GM23338 (cell line): ENCODE results near the gene TTC39A. TPM values are rescaled to one million over a fixed set of nuclear protein-coding genes. Genes with fewer than 3 reads are reported as not detected.

Source experiments
- ATAC-seq: fragments of 200-7000 bp; cut with Tn5 transposase; 3 replicates; pipeline ENCODE4 v1.9.1; 2020
- DNase-seq: peaks from one replicate; pipeline ENCODE4 v3.0.0-alpha.2; 2015; ENCODE audit warnings: low spot score
- H2AFZ ChIP-seq: fragments of 200-600 bp; sonication (generic); 2 replicates; pipeline ENCODE4 v1.8.0; 2016; ENCODE audit warnings: antibody characterized with exemption, mild to moderate bottlenecking, moderate library complexity
- H3F3A ChIP-seq: fragments of 200-600 bp; sonication (generic); replicated peaks from 2 replicates; pipeline ENCODE4 v1.8.0; 2017; ENCODE audit warnings: antibody characterized with exemption, mixed run types, low read depth
- H3K27ac ChIP-seq: fragments of 200-600 bp; sonication (generic); 2 replicates; pipeline ENCODE4 v1.6.1; 2016; ENCODE audit warnings: low read depth
- H3K27me3 ChIP-seq: fragments of 200-600 bp; sonication (generic); 2 replicates; pipeline ENCODE4 v1.8.0; 2016; ENCODE audit warnings: mild to moderate bottlenecking, mixed run types, moderate library complexity; ENCODE audit not compliant: insufficient read depth
- H3K36me3 ChIP-seq: fragments of 200-600 bp; sonication (generic); 2 replicates; pipeline ENCODE4 v1.8.0; 2016; ENCODE audit warnings: mild to moderate bottlenecking; ENCODE audit not compliant: insufficient read depth
- H3K4me1 ChIP-seq: fragments of 200-600 bp; sonication (generic); 2 replicates; pipeline ENCODE4 v1.8.0; 2016; ENCODE audit warnings: mild to moderate bottlenecking, moderate library complexity; ENCODE audit not compliant: insufficient read depth
- H3K4me2 ChIP-seq: fragments of 200-600 bp; sonication (generic); 2 replicates; pipeline ENCODE4 v1.7.1; 2017; ENCODE audit warnings: mixed run types
- H3K4me3 ChIP-seq: fragments of 200-600 bp; sonication (generic); 2 replicates; pipeline ENCODE4 v1.6.1; 2016; ENCODE audit warnings: mixed run types
- H3K79me2 ChIP-seq: fragments of 200-600 bp; sonication (generic); replicated peaks from 2 replicates; pipeline ENCODE4 v1.8.0; 2017; ENCODE audit warnings: mild to moderate bottlenecking; ENCODE audit not compliant: insufficient read depth
- H3K9me2 ChIP-seq: fragments of 200-600 bp; sonication (generic); 2 replicates; pipeline ENCODE4 v1.8.0; 2017; ENCODE audit not compliant: insufficient read depth
- H4K20me1 ChIP-seq: fragments of 200-600 bp; sonication (generic); replicated peaks from 2 replicates; pipeline ENCODE4 v1.8.0; 2017; ENCODE audit warnings: mild to moderate bottlenecking; ENCODE audit not compliant: insufficient read depth
- H3K27ac Mint-ChIP-seq: 2 replicates; pipeline ENCODE4 v1.8.0; 2020; ENCODE audit warnings: inconsistent platforms, mild to moderate bottlenecking, moderate library complexity, mixed read lengths
- H3K27me3 Mint-ChIP-seq: 3 replicates; pipeline ENCODE4 v1.8.0; 2022; ENCODE audit warnings: low read depth, mild to moderate bottlenecking, moderate library complexity, mixed read lengths, inconsistent platforms; ENCODE audit not compliant: insufficient read depth, poor library complexity
- H3K36me3 Mint-ChIP-seq: 3 replicates; pipeline ENCODE4 v1.8.0; 2021; ENCODE audit warnings: low read depth, mild to moderate bottlenecking, inconsistent platforms, moderate library complexity, mixed read lengths
- H3K4me1 Mint-ChIP-seq: 3 replicates; pipeline ENCODE4 v1.8.0; 2020; ENCODE audit warnings: mild to moderate bottlenecking, inconsistent platforms, mixed read lengths
- H3K4me3 Mint-ChIP-seq: 3 replicates; pipeline ENCODE4 v1.8.0; 2021; ENCODE audit warnings: moderate library complexity, mild to moderate bottlenecking, inconsistent platforms, mixed read lengths
- H3K9me3 Mint-ChIP-seq: 3 replicates; pipeline ENCODE4 v1.8.0; 2020; ENCODE audit warnings: moderate library complexity, mild to moderate bottlenecking, inconsistent platforms, mixed read lengths
- CREB1 ChIP-seq: fragments of 250-450 bp; sonication (Bioruptor Pico); IDR thresholded peaks from 2 replicates; pipeline ENCODE4 v1.5.0; 2020; ENCODE audit warnings: low read depth, mild to moderate bottlenecking, moderate library complexity
- EZH2 ChIP-seq: fragments of 200-600 bp; sonication (generic); IDR thresholded peaks from one replicate; pipeline ENCODE4 v1.8.0; 2017; ENCODE audit warnings: antibody characterized with exemption, mild to moderate bottlenecking, low read depth; ENCODE audit not compliant: unreplicated experiment
- EZH2phosphoT487 ChIP-seq: fragments of 200-600 bp; sonication (generic); IDR thresholded peaks from one replicate; pipeline ENCODE4 v1.8.1; 2018; ENCODE audit warnings: antibody characterized with exemption; ENCODE audit not compliant: unreplicated experiment
- JUNB ChIP-seq: IDR thresholded peaks from one replicate; pipeline ENCODE4 v1.6.1; 2016; ENCODE audit warnings: antibody characterized with exemption; ENCODE audit not compliant: unreplicated experiment
- NANOG ChIP-seq: IDR thresholded peaks from 2 replicates; pipeline ENCODE4 v1.6.1; 2016; ENCODE audit warnings: antibody characterized with exemption, borderline replicate concordance
- POLR2AphosphoS5 ChIP-seq: IDR thresholded peaks from 2 replicates; pipeline ENCODE4 v1.6.1; 2016; ENCODE audit warnings: antibody characterized with exemption, low read depth
- STAT1 ChIP-seq: IDR thresholded peaks from one replicate; pipeline ENCODE4 v1.6.1; 2016; ENCODE audit warnings: antibody characterized with exemption; ENCODE audit not compliant: unreplicated experiment
- ZNF114 ChIP-seq: fragments of 250-450 bp; sonication (Bioruptor Pico); IDR thresholded peaks from 2 replicates; pipeline ENCODE4 v1.5.0; 2020; ENCODE audit warnings: mild to moderate bottlenecking, moderate library complexity
- ZNF331 ChIP-seq: fragments of 250-450 bp; sonication (Bioruptor Pico); IDR thresholded peaks from 2 replicates; pipeline ENCODE4 v1.5.0; 2020; ENCODE audit warnings: low read depth, mild to moderate bottlenecking, moderate library complexity
- polyA plus RNA-seq: library from polyadenylated mRNA; unstranded; fragments of >200 nt; fragmentation: Nextera tagmentation; extraction: Ambion mirVana; gene quantifications from 2 replicates; pipeline ENCODE4 v1.2.1, GENCODE V29; 2016
- total RNA-seq: library from RNA; depleted of rRNA; stranded (reverse); fragments of >200 nt; shearing (Covaris generic); gene quantifications from 2 replicates; pipeline ENCODE4 v1.2.3, GENCODE V29; 2014
- TF ChIP-seq, protein P1 (sequence below): IDR thresholded peaks from 2 replicates; pipeline ENCODE4 v1.6.1; 2016; ENCODE audit warnings: antibody characterized with exemption
- TF ChIP-seq, protein P2 (sequence below), 2 experiments: fragments of 200-600 bp in 1 of 2; sonication (generic) in 1 of 2; conservative IDR thresholded peaks; 2 replicates each; pipeline versions ENCODE4 v1.5.1 to v1.6.1; 2016 to 2017; ENCODE audit warnings: antibody characterized with exemption in 2 of 2, low read depth in 2 of 2, mild to moderate bottlenecking in 2 of 2, moderate library complexity in 1 of 2
- TF ChIP-seq, protein P3 (sequence below): fragments of 250-450 bp; sonication (Bioruptor Pico); IDR thresholded peaks from 2 replicates; pipeline ENCODE4 v1.5.0; 2020; ENCODE audit warnings: mild to moderate bottlenecking, moderate library complexity
- TF ChIP-seq, protein P4 (sequence below): IDR thresholded peaks from one replicate; pipeline ENCODE4 v1.6.1; 2018; ENCODE audit warnings: antibody characterized with exemption; ENCODE audit not compliant: unreplicated experiment

Gene TTC39A
- total and polyA plus RNA-seq, 2 experiments from 2014 or later, result 2.3 to 7.1 TPM

DNA sequence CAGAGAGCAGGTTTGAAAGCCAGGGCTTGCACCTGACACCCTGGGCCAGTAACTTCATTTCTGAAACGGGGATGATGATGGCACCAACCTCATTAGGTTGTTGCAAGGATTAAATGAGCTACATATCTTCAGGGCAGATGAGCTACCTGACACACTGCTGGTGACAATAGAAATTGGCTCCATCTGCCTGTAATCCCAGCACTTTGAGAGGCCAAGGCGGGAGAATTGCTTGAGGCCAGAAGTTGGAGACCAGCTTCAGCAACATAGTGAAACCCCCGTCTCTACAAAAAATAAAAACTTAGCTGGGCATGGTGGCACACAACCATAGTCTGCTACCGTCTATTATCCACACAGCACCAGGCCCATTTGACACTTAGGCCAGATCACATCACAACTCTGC, 6.3 kb upstream of the TTC39A start:
- Histone ChIP-seq H3F3A (no peaks in the 10 kb centered on the region), H3K4me3 (no peak overlapping the region), H3K27me3 (peaks cover 3% of the 10 kb centered on the region), H3K9me2 (no peaks in the 10 kb centered on the region), H3K4me1 (peaks cover 4% of the 10 kb centered on the region; the same call in 1 of the 2 replicates), H4K20me1 (no peaks in the 10 kb centered on the region), H3K27ac (no peak overlapping the region), H3K36me3 (no peaks in the 10 kb centered on the region), H3K79me2 (no peaks in the 10 kb centered on the region), H3K4me2 (no peak overlapping the region), H2AFZ (no peak overlapping the region)
- Mint-ChIP-seq H3K9me3 (no peaks in the 10 kb centered on the region), H3K27ac (no peak overlapping the region), H3K36me3 (no peaks in the 10 kb centered on the region), H3K4me3 (no peak overlapping the region), H3K27me3 (no peaks in the 10 kb centered on the region), H3K4me1 (peaks cover 8% of the 10 kb centered on the region; the same call in 2 of the 3 replicates)
- ATAC-seq (no peak), DNase-seq (no peak)
- no peak for TF ChIP-seq CREB1 (CRISPR knock-in tag)
- no peak for TF ChIP-seq POLR2AphosphoS5
- no peak for TF ChIP-seq NANOG
- TF ChIP-seq, protein P1, sequence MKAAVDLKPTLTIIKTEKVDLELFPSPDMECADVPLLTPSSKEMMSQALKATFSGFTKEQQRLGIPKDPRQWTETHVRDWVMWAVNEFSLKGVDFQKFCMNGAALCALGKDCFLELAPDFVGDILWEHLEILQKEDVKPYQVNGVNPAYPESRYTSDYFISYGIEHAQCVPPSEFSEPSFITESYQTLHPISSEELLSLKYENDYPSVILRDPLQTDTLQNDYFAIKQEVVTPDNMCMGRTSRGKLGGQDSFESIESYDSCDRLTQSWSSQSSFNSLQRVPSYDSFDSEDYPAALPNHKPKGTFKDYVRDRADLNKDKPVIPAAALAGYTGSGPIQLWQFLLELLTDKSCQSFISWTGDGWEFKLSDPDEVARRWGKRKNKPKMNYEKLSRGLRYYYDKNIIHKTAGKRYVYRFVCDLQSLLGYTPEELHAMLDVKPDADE, result no peak
- TF ChIP-seq, protein P2, sequence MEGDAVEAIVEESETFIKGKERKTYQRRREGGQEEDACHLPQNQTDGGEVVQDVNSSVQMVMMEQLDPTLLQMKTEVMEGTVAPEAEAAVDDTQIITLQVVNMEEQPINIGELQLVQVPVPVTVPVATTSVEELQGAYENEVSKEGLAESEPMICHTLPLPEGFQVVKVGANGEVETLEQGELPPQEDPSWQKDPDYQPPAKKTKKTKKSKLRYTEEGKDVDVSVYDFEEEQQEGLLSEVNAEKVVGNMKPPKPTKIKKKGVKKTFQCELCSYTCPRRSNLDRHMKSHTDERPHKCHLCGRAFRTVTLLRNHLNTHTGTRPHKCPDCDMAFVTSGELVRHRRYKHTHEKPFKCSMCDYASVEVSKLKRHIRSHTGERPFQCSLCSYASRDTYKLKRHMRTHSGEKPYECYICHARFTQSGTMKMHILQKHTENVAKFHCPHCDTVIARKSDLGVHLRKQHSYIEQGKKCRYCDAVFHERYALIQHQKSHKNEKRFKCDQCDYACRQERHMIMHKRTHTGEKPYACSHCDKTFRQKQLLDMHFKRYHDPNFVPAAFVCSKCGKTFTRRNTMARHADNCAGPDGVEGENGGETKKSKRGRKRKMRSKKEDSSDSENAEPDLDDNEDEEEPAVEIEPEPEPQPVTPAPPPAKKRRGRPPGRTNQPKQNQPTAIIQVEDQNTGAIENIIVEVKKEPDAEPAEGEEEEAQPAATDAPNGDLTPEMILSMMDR (conservative IDR thresholded peaks at IDR 0.05; ENCODE audit: low read depth in 2 of 2), result no peak
- no peak for TF ChIP-seq EZH2
- TF ChIP-seq, protein P3, sequence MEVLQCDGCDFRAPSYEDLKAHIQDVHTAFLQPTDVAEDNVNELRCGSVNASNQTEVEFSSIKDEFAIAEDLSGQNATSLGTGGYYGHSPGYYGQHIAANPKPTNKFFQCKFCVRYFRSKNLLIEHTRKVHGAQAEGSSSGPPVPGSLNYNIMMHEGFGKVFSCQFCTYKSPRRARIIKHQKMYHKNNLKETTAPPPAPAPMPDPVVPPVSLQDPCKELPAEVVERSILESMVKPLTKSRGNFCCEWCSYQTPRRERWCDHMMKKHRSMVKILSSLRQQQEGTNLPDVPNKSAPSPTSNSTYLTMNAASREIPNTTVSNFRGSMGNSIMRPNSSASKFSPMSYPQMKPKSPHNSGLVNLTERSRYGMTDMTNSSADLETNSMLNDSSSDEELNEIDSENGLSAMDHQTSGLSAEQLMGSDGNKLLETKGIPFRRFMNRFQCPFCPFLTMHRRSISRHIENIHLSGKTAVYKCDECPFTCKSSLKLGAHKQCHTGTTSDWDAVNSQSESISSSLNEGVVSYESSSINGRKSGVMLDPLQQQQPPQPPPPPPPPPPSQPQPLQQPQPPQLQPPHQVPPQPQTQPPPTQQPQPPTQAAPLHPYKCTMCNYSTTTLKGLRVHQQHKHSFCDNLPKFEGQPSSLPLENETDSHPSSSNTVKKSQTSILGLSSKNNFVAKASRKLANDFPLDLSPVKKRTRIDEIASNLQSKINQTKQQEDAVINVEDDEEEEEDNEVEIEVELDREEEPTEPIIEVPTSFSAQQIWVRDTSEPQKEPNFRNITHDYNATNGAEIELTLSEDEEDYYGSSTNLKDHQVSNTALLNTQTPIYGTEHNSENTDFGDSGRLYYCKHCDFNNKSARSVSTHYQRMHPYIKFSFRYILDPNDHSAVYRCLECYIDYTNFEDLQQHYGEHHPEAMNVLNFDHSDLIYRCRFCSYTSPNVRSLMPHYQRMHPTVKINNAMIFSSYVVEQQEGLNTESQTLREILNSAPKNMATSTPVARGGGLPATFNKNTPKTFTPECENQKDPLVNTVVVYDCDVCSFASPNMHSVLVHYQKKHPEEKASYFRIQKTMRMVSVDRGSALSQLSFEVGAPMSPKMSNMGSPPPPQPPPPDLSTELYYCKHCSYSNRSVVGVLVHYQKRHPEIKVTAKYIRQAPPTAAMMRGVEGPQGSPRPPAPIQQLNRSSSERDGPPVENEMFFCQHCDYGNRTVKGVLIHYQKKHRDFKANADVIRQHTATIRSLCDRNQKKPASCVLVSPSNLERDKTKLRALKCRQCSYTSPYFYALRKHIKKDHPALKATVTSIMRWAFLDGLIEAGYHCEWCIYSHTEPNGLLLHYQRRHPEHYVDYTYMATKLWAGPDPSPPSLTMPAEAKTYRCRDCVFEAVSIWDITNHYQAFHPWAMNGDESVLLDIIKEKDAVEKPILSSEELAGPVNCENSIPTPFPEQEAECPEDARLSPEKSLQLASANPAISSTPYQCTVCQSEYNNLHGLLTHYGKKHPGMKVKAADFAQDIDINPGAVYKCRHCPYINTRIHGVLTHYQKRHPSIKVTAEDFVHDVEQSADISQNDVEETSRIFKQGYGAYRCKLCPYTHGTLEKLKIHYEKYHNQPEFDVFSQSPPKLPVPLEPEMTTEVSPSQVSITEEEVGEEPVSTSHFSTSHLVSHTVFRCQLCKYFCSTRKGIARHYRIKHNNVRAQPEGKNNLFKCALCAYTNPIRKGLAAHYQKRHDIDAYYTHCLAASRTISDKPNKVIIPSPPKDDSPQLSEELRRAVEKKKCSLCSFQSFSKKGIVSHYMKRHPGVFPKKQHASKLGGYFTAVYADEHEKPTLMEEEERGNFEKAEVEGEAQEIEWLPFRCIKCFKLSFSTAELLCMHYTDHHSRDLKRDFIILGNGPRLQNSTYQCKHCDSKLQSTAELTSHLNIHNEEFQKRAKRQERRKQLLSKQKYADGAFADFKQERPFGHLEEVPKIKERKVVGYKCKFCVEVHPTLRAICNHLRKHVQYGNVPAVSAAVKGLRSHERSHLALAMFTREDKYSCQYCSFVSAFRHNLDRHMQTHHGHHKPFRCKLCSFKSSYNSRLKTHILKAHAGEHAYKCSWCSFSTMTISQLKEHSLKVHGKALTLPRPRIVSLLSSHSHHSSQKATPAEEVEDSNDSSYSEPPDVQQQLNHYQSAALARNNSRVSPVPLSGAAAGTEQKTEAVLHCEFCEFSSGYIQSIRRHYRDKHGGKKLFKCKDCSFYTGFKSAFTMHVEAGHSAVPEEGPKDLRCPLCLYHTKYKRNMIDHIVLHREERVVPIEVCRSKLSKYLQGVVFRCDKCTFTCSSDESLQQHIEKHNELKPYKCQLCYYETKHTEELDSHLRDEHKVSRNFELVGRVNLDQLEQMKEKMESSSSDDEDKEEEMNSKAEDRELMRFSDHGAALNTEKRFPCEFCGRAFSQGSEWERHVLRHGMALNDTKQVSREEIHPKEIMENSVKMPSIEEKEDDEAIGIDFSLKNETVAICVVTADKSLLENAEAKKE (CRISPR knock-in tag), result no peak
- no peak for TF ChIP-seq ZNF331 (CRISPR knock-in tag)
- TF ChIP-seq, protein P4, sequence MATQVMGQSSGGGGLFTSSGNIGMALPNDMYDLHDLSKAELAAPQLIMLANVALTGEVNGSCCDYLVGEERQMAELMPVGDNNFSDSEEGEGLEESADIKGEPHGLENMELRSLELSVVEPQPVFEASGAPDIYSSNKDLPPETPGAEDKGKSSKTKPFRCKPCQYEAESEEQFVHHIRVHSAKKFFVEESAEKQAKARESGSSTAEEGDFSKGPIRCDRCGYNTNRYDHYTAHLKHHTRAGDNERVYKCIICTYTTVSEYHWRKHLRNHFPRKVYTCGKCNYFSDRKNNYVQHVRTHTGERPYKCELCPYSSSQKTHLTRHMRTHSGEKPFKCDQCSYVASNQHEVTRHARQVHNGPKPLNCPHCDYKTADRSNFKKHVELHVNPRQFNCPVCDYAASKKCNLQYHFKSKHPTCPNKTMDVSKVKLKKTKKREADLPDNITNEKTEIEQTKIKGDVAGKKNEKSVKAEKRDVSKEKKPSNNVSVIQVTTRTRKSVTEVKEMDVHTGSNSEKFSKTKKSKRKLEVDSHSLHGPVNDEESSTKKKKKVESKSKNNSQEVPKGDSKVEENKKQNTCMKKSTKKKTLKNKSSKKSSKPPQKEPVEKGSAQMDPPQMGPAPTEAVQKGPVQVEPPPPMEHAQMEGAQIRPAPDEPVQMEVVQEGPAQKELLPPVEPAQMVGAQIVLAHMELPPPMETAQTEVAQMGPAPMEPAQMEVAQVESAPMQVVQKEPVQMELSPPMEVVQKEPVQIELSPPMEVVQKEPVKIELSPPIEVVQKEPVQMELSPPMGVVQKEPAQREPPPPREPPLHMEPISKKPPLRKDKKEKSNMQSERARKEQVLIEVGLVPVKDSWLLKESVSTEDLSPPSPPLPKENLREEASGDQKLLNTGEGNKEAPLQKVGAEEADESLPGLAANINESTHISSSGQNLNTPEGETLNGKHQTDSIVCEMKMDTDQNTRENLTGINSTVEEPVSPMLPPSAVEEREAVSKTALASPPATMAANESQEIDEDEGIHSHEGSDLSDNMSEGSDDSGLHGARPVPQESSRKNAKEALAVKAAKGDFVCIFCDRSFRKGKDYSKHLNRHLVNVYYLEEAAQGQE, result no peak
- TF ChIP-seq ZNF114 (CRISPR knock-in tag), result no peak
- no peak for TF ChIP-seq JUNB
- TF ChIP-seq EZH2phosphoT487, result no peak
- no peak for TF ChIP-seq STAT1
